RWPE2 (cell line): ENCODE data around the gene ABCB10.

Experiments
- ATAC-seq: fragments of 200-7000 bp; cut with Tn5 transposase; 3 replicates; pipeline ENCODE4 v1.9.1; 2021; ENCODE audit warnings: low read depth
- DNase-seq: peaks from one replicate; pipeline ENCODE4 v3.0.0-alpha.2; 2020; ENCODE audit warnings: low spot score
- H3K27ac ChIP-seq: fragments of 450-650 bp; 2 replicates; pipeline ENCODE4 v1.5.1; 2017; ENCODE audit warnings: mild to moderate bottlenecking; ENCODE audit not compliant: poor library complexity, severe bottlenecking
- H3K27me3 ChIP-seq: fragments of 250-450 bp; sonication (Bioruptor Pico); 2 replicates; pipeline ENCODE4 v1.5.1; 2021; ENCODE audit warnings: mild to moderate bottlenecking, moderate library complexity; ENCODE audit not compliant: insufficient read depth, poor library complexity, severe bottlenecking
- H3K36me3 ChIP-seq: fragments of 250-450 bp; sonication (Bioruptor Pico); 2 replicates; pipeline ENCODE4 v1.5.1; 2020; ENCODE audit warnings: low read depth, mild to moderate bottlenecking, moderate library complexity
- H3K4me1 ChIP-seq: fragments of 250-450 bp; sonication (Bioruptor Pico); 2 replicates; pipeline ENCODE4 v1.5.1; 2021; ENCODE audit warnings: mild to moderate bottlenecking, moderate library complexity; ENCODE audit not compliant: insufficient read depth, poor library complexity, severe bottlenecking
- H3K4me3 ChIP-seq: fragments of 250-450 bp; sonication (Bioruptor Pico); 2 replicates; pipeline ENCODE4 v1.5.1; 2021; ENCODE audit warnings: mild to moderate bottlenecking, moderate library complexity; ENCODE audit not compliant: severe bottlenecking
- H3K9me3 ChIP-seq: fragments of 250-450 bp; sonication (Bioruptor Pico); 2 replicates; pipeline ENCODE4 v1.5.1; 2021; ENCODE audit warnings: mild to moderate bottlenecking, moderate library complexity; ENCODE audit not compliant: severe bottlenecking
- TF ChIP-seq, protein P1 (sequence below): fragments of 450-650 bp; IDR thresholded peaks from one replicate; pipeline ENCODE4 v1.5.1; 2017; ENCODE audit warnings: mild to moderate bottlenecking, moderate library complexity; ENCODE audit not compliant: poor library complexity, severe bottlenecking

Gene ABCB10

DNA sequence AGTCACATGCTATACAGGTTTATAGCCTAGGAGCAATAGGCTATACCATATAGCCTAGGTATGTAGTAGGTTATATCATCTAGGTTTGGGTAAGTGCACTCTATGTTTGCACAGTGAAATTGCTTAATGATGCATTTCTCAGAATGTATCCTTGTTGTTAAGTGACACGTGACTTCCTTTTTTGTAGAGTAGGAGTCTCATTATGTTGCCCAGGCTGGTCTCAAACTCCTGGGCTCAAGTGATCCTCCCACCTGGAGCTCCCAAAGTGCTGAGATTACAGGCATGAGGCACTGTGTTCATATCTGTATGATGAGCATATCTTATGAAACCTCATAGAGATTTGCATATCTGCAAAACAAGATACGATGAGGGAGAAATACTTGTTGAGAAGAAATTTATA lies 13.8 kb upstream of the ABCB10 start:
- Histone ChIP-seq H3K27me3 (no peaks in the 10 kb centered on the region), H3K27ac (no peak overlapping the region), H3K4me1 (no peaks in the 10 kb centered on the region), H3K4me3 (no peak overlapping the region), H3K9me3 (no peaks in the 10 kb centered on the region), H3K36me3 (no peaks in the 10 kb centered on the region)
- DNase-seq (no peak), ATAC-seq (no peak)
- TF ChIP-seq, protein P1, sequence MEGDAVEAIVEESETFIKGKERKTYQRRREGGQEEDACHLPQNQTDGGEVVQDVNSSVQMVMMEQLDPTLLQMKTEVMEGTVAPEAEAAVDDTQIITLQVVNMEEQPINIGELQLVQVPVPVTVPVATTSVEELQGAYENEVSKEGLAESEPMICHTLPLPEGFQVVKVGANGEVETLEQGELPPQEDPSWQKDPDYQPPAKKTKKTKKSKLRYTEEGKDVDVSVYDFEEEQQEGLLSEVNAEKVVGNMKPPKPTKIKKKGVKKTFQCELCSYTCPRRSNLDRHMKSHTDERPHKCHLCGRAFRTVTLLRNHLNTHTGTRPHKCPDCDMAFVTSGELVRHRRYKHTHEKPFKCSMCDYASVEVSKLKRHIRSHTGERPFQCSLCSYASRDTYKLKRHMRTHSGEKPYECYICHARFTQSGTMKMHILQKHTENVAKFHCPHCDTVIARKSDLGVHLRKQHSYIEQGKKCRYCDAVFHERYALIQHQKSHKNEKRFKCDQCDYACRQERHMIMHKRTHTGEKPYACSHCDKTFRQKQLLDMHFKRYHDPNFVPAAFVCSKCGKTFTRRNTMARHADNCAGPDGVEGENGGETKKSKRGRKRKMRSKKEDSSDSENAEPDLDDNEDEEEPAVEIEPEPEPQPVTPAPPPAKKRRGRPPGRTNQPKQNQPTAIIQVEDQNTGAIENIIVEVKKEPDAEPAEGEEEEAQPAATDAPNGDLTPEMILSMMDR: no peak

DNA sequence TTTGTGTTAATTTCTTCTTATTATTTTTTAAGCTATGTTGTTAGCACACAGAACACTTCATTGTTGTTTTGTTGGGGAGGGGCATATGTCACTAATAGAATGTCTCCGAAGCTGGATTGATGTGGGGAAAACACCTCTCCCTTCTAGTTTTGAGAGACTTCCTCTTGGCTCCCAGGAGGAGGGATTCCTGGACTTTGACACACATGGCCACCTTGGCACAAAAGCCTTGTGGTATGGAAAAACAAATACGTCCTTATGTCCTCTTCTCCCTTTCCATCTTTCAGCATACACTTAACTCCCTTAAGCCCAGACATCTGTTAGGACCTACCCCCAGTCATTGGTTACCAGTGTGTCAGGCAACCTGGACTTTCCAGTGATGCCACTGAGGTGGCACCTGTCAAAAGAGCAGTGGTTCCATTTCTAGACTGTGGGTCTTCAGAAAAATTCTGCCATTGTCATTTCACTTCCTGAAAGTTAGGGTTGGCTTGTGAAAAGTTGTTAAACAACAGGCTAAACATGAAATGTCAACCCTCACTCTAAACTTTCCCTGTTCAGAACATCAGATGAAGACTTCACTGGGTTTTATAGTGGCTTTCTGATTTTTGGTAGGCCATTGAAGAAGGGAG lies 12.5 kb upstream of the ABCB10 start:
- Histone ChIP-seq H3K4me1 (no peaks in the 10 kb centered on the region), H3K36me3 (no peaks in the 10 kb centered on the region), H3K27me3 (no peaks in the 10 kb centered on the region), H3K9me3 (no peaks in the 10 kb centered on the region), H3K4me3 (no peak overlapping the region), H3K27ac (no peak overlapping the region)
- TF ChIP-seq, protein P1: no peak
- ATAC-seq: no peak
- no peak for DNase-seq

DNA sequence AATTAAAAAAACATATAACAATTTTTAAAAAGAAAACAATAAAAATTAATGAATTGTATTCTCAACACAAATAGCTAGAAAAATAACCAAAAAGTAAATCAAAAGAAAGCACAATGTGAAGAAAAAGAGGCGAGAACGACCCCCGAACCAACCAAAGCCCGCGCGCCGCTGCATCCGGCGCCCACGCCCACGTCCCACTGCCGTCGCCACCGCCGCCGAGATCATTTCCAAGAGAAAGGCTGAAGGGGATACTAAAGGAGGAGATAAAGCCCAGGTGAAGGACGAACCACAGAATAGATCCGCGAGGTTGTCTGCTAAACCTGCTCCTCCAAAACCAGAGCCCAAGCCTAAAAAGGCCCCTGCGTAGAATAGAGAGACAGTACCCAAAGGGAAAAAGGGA lies 11.8 kb upstream of the ABCB10 start:
- H3K4me1 ChIP-seq: no peaks in the 10 kb centered on the region

DNA sequence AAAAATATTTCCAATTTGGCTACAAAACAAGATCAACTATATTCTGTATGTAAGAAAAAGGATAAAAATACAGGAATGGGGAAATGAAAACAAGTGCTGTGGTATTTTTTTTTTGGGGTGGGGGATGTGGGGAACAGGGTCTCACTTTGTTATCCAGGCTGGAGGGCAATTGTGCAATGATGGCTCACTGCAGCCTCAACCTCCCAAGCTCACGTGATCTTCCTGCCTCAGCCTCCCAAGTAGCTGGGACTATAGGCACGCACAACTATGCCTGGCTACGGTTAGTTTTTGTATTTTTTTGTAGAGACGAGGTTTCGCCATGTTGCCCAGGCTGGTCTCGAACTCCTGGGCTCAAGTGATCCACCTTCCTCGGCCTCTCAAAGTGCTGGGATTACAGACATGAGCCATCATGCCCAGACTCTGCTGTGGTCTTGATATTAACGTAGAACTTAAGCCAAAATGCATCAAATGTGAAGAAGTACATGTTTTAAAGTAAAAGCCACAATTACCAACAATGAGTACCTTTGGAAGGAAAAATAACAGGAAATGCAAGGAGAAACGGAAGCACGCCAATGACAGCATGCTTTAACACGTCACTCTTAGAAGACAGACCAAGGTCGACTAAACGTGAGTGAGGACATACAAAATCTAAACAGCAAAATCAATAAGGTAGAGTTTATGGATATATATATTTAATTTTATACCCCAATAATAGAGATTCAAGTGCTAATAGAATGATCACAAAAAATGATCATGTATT lies 8.8 kb upstream of the ABCB10 start:
- Histone ChIP-seq H3K9me3 (no peaks in the 10 kb centered on the region), H3K27me3 (no peaks in the 10 kb centered on the region), H3K4me3 (no peak overlapping the region), H3K4me1 (no peaks in the 10 kb centered on the region), H3K36me3 (no peaks in the 10 kb centered on the region), H3K27ac (no peak overlapping the region)
- TF ChIP-seq, protein P1: no peak
- DNase-seq (no peak), ATAC-seq (no peak)

More for the DNA sequence above, 11.8 kb upstream of the ABCB10 start:
- no peak for ATAC-seq
- Histone ChIP-seq H3K4me3 (no peak overlapping the region), H3K36me3 (no peaks in the 10 kb centered on the region), H3K27ac (no peak overlapping the region), H3K9me3 (no peaks in the 10 kb centered on the region), H3K27me3 (no peaks in the 10 kb centered on the region)
- TF ChIP-seq, protein P1: no peak
- no peak for DNase-seq

DNA sequence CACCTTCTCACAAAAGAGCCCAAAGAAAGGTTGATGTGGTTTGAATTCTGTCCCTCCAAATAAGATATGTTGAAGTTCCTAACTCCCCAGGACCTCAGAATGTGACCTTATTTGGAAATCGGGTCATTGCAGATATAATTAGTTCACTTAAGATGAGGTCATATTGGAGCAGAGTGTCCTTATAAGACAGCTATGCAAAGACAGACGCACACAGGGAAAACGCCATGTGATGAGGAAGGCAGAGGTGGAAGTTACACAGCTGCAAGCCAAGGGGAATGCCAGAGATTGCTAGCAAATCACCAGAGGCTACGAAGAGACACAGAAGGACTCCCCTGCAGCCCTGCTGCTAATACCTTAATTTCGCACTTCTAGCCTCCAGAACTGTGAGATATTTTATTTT lies 5.2 kb upstream of the ABCB10 start:
- Histone ChIP-seq H3K27me3 (no peaks in the 10 kb centered on the region), H3K4me1 (no peaks in the 10 kb centered on the region), H3K27ac (no peak overlapping the region), H3K9me3 (no peaks in the 10 kb centered on the region), H3K4me3 (no peak overlapping the region), H3K36me3 (no peaks in the 10 kb centered on the region)
- DNase-seq: no peak
- no peak for ATAC-seq
- TF ChIP-seq, protein P1: no peak
